OCI-LY1 (cell line): ENCODE results near the gene ANKS4B.

ENCODE experiments used
- CTCF ChIP-seq: fragments of 200-600 bp; sonication (generic), shearing (Covaris generic); IDR thresholded peaks from 2 replicates; pipeline ENCODE4 v1.5.1; 2017; ENCODE audit warnings: mild to moderate bottlenecking, antibody characterized with exemption, low read length, moderate library complexity, mixed read lengths
- EZH2 ChIP-seq: fragments of 200-600 bp; sonication (generic), shearing (Covaris generic); IDR thresholded peaks from 2 replicates; pipeline ENCODE4 v1.8.0; 2017; ENCODE audit warnings: borderline replicate concordance, mixed run types, mild to moderate bottlenecking, antibody characterized with exemption, low read length, moderate library complexity, mixed read lengths

GRCh38 chr16:21279501-21279900 lies 46.0 kb downstream of the ANKS4B start:
- TF ChIP-seq CTCF (no peak), EZH2 (no peak)
